Stimulated activated naive CD8-positive, alpha-beta T cell treated with anti-CD3 and anti-CD28 coated beads, Interleukin-15, amount 100 ng/mL, for 72 hours (primary cell): Measurements from ENCODE around the gene SLC29A4.
"Not testable (repeated sequence)": the region's sequence is repeated elsewhere in the genome, so short reads cannot be mapped to it uniquely, and the experiment has no call there.

Experiments
- ATAC-seq: fragments of 150-1000 bp; cut with Tn5 transposase; 2 replicates; pipeline ENCODE4 v1.10.0; 2021; ENCODE audit warnings: mild to moderate bottlenecking, moderate library complexity
- DNase-seq, 2 donors: peaks; one replicate each; pipeline ENCODE4 v3.0.0; 2021 to 2022
- H3K27ac Mint-ChIP-seq, 2 donors: one replicate each; pipeline ENCODE4 v1.8.0; 2022; ENCODE audit warnings: mild to moderate bottlenecking in 2 of 2, mixed read lengths in 2 of 2, moderate library complexity in 2 of 2
- H3K27me3 Mint-ChIP-seq: one replicate; pipeline ENCODE4 v1.8.0; 2022; ENCODE audit warnings: mixed read lengths
- H3K4me1 Mint-ChIP-seq: one replicate; pipeline ENCODE4 v1.8.0; 2022; ENCODE audit warnings: mild to moderate bottlenecking, mixed read lengths
- H3K4me3 Mint-ChIP-seq, 2 donors: one replicate each; pipeline ENCODE4 v1.8.0; 2022; ENCODE audit warnings: mild to moderate bottlenecking in 2 of 2, mixed read lengths in 2 of 2, moderate library complexity in 1 of 2
- H3K9me3 Mint-ChIP-seq, 2 donors: one replicate each; pipeline ENCODE4 v1.8.0; 2022; ENCODE audit warnings: mixed read lengths in 2 of 2

Gene SLC29A4

GRCh38 chr7:5323800-5324781, 41.3 kb downstream of the SLC29A4 start:
- peaks cover 0 to 11% of the 10 kb centered on the region in 2 donors for H3K9me3 Mint-ChIP-seq
- H3K4me3 Mint-ChIP-seq, H3K27me3 Mint-ChIP-seq, H3K4me1 Mint-ChIP-seq, DNase-seq, ATAC-seq: not testable (repeated sequence)
- peak overlapping the region in 1 of 2 donors; percentile 95 for H3K27ac Mint-ChIP-seq

GRCh38 chr7:5324961-5325360, 42.2 kb downstream of the SLC29A4 start:
- Mint-ChIP-seq H3K27ac (peak overlapping the region in 1 of 2 donors; percentile 96), H3K4me1 (no peaks in the 10 kb centered on the region), H3K4me3 (no peak overlapping the region), H3K27me3 (no peaks in the 10 kb centered on the region), H3K9me3 (peaks cover 0 to 2% of the 10 kb centered on the region in 2 donors)
- DNase-seq (no peak), ATAC-seq (no peak)

DNA sequence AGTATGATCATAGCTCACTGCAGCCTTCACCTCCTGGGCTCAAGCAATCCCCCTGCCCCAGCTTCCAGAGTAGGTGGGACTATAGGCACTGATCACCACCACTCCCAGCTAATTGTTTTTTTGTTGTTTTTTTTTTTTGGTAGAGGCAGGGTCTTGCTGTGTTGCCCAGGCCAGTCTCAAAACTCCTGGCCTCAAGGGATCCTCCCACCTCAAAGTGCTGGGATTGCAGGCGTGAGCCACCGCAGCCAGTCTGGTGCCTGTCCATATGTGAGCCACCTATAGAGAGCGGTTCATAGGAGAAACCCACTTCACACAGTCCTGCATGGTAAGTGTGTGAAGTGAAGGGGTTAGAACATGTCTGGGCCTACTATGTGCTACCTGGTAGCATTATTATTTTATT, 47.5 kb downstream of the SLC29A4 start:
- no peak overlapping the region for H3K4me3 Mint-ChIP-seq

GRCh38 chr7:5332579-5332978, 49.8 kb downstream of the SLC29A4 start:
- no peaks in the 10 kb centered on the region for H3K27me3 Mint-ChIP-seq
- ATAC-seq (peak; percentile 44), DNase-seq (no peak)
- H3K4me1 Mint-ChIP-seq = peaks cover 35% of the 10 kb centered on the region
- H3K4me3 Mint-ChIP-seq = no peak overlapping the region
- peaks cover 12 to 22% of the 10 kb centered on the region in 2 donors for H3K9me3 Mint-ChIP-seq
- H3K27ac Mint-ChIP-seq = no peak overlapping the region

More for the DNA sequence above, 47.5 kb downstream of the SLC29A4 start:
- Mint-ChIP-seq H3K27me3 (no peaks in the 10 kb centered on the region), H3K9me3 (peaks cover 0 to 6% of the 10 kb centered on the region in 2 donors), H3K27ac (no peak overlapping the region), H3K4me1 (peaks cover 35% of the 10 kb centered on the region)
- no peak for DNase-seq
- ATAC-seq = no peak

- DNase-seq (no peak), ATAC-seq (peak; percentile 16)
- Mint-ChIP-seq H3K9me3 (peaks cover 12 to 22% of the 10 kb centered on the region in 2 donors), H3K4me1 (peaks cover 35% of the 10 kb centered on the region), H3K4me3 (no peak overlapping the region), H3K27me3 (no peaks in the 10 kb centered on the region), H3K27ac (no peak overlapping the region)
Observed at GRCh38 chr7:5333121-5334045, 50.6 kb downstream of the SLC29A4 start.

DNA sequence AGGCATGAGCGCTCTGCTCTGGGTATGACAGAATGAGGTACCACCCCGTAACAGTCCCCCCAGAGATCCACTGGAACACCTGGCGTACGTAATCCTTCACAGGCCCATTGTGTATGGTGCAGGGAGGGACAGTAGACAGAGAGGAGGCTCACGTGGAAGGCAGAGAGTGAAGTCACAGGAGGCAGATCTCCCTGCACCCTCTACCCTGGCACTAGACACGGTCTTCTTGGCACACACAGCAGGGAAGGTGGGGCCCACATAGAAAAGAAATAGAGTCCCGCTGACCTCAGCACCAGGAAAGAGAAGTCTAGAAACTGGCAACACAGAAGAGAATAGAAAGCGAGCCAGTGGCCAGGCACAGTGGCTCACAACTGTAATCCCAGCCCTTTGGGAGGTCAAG, 51.9 kb downstream of the SLC29A4 start:
- H3K27ac Mint-ChIP-seq = no peak overlapping the region
- DNase-seq (no peak), ATAC-seq (no peak)
- no peaks in the 10 kb centered on the region for H3K27me3 Mint-ChIP-seq
- H3K4me1 Mint-ChIP-seq = peaks cover 35% of the 10 kb centered on the region
- H3K4me3 Mint-ChIP-seq = no peak overlapping the region
- peaks cover 12 to 22% of the 10 kb centered on the region in 2 donors for H3K9me3 Mint-ChIP-seq

DNA sequence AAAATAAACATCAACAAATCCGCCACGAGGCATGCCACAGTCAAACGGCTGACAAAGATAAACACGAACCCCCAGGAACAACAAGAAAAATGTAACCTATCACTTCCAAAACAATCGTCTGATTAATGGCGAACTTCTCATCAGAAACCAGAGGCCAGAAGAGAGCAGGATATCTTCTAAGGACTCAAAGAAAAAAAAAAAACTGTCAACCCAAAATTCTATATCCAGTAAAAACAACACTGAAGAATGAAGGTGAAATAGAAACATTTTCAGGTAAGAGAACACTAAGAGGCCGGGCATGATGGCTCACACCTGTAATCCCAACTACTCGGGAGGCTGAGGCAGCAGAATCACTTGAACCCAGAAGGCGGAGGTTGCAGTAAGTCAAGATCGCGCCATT, 54.3 kb downstream of the SLC29A4 start:
- ATAC-seq (no peak), DNase-seq (no peak)
- peaks cover 27% of the 10 kb centered on the region for H3K4me1 Mint-ChIP-seq
- H3K4me3 Mint-ChIP-seq = no peak overlapping the region
- no peak overlapping the region for H3K27ac Mint-ChIP-seq
- H3K27me3 Mint-ChIP-seq = no peaks in the 10 kb centered on the region
- H3K9me3 Mint-ChIP-seq = peaks cover 12 to 22% of the 10 kb centered on the region in 2 donors

DNA sequence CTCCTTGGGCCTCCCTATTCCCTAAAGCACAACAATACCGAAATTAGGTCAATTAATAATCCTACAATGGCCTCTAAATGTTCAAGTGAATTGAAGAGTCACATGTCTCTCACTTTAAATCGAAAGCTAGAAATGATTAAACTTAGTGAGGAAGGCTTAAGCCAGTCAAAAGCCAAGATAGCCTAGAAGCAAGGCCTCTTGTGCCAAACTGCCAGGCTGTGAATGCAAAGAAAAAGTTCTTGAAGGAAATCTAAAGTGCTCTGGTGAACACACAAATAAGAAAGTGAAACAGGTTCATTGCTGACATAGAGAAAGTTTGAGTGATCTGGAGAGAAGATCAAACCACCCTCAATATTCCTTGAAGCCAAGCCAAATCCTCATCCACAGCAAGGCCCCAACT, 57.2 kb downstream of the SLC29A4 start:
- Mint-ChIP-seq H3K9me3 (peaks cover 24 to 33% of the 10 kb centered on the region in 2 donors), H3K27ac (no peak overlapping the region), H3K4me3 (no peak overlapping the region), H3K4me1 (peaks cover 6% of the 10 kb centered on the region), H3K27me3 (no peaks in the 10 kb centered on the region)
- DNase-seq (no peak), ATAC-seq (no peak)

GRCh38 chr7:5342631-5343030, 59.9 kb downstream of the SLC29A4 start:
- Mint-ChIP-seq H3K4me1 (peaks cover 6% of the 10 kb centered on the region), H3K9me3 (peaks cover 12 to 20% of the 10 kb centered on the region in 2 donors), H3K27ac (no peak overlapping the region), H3K27me3 (no peaks in the 10 kb centered on the region), H3K4me3 (no peak overlapping the region)
- DNase-seq = no peak
- no peak for ATAC-seq

DNA sequence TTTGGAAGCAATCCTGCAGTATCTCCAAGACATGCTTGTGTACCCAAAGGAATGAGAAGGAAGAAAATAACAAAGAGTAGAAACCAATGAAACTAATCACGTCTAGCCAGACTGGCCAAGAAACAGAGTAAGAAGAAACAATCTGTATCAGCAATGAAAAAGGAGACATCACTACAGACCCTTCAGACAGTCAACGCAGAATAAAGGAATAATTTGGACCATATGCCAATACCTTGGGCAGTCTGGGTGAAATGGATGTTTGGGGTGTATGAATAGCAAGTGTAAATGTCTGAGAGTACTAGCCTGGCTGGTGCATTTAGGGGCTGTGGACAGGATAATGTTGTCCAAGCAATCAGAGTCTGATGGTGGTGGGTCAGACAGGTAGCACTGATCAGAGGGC, 61.1 kb downstream of the SLC29A4 start:
- Mint-ChIP-seq H3K27me3 (no peaks in the 10 kb centered on the region), H3K27ac (no peak overlapping the region), H3K4me1 (peaks cover 6% of the 10 kb centered on the region), H3K4me3 (no peak overlapping the region), H3K9me3 (peaks cover 12 to 20% of the 10 kb centered on the region in 2 donors)
- no peak for ATAC-seq
- no peak for DNase-seq

DNA sequence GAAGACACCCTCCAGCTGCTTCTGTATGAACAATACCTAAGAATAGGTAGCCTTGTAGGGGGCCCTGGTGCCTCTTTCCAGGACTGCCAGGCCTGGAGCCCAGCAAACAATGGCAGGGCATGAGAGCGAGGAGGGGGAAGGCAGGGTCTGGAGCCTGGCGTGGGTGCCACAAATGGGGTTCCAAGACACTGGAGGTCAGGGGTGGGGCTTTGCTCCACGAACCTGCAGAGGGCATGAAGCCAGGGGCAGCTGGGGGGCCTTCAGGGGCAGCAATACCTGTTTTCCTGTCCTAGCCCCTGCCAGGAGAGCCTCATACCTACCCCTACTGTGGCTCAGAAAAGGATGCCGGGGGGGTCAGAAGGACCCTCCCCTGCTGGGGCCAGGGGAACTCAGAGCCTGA, 61.6 kb downstream of the SLC29A4 start:
- no peak for ATAC-seq
- Mint-ChIP-seq H3K4me1 (peaks cover 6% of the 10 kb centered on the region), H3K4me3 (no peak overlapping the region), H3K27ac (no peak overlapping the region), H3K9me3 (peaks cover 12 to 20% of the 10 kb centered on the region in 2 donors), H3K27me3 (no peaks in the 10 kb centered on the region)
- no peak for DNase-seq

- peaks cover 4% of the 10 kb centered on the region for H3K4me1 Mint-ChIP-seq
- no peak overlapping the region for H3K27ac Mint-ChIP-seq
Observed at GRCh38 chr7:5345171-5345570, 62.4 kb downstream of the SLC29A4 start.

GRCh38 chr7:5345671-5346070, 62.9 kb downstream of the SLC29A4 start:
- Mint-ChIP-seq H3K27ac (no peak overlapping the region), H3K27me3 (no peaks in the 10 kb centered on the region), H3K4me3 (no peak overlapping the region), H3K9me3 (peaks cover 12 to 20% of the 10 kb centered on the region in 2 donors), H3K4me1 (no peaks in the 10 kb centered on the region)
- DNase-seq (no peak), ATAC-seq (peak; percentile 26)

More at GRCh38 chr7:5345171-5345570, 62.4 kb downstream of the SLC29A4 start:
- DNase-seq = no peak
- no peak overlapping the region for H3K4me3 Mint-ChIP-seq
- no peaks in the 10 kb centered on the region for H3K27me3 Mint-ChIP-seq
- ATAC-seq = no peak
- H3K9me3 Mint-ChIP-seq = peaks cover 12 to 20% of the 10 kb centered on the region in 2 donors

DNA sequence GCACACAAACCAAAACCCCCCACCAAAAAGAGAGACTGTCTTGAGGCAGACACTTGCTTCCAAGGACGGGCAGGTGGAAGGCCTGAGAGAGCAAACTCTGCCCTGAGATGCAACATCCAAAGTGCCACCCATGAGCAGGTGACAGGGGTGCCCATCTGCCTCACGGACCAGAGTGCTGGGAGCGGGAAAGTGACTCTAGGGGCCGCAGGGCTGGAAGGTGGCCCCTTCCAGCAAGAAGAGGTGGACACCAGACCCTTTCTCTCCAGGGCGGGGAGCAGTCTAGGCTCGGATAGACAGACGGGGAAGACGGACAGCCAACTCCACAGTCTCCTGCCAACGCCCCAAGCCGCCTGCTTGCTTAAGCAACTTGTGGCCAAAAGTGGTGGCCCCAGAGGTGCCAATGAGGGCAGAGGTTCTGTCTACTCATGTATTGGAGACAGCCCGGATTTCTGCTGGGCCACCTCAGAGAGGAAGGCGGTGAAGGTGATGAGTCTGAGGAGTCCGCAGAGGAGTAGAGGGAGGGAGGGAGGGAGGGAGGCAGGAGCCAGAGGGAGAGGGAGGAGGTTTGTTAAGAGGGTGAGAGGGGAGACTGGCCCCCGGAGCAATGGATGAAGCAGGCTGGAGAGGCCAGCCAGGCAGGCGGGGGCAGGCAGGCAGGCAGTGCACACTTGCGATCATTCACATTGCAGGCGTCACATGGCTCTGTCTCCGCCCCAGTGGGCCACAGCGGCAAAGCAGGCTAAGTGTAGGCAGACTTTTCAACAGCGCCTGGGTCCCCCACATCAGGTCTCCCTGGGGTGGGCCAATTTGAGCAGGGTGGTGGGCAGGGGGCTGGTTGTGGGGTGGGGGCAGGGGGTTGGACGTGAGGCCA, 65.6 kb downstream of the SLC29A4 start:
- H3K27ac Mint-ChIP-seq = peak overlapping the region in 1 of 2 donors; percentile 39

GRCh38 chr7:5349005-5349380, 66.2 kb downstream of the SLC29A4 start:
- no peaks in the 10 kb centered on the region for H3K27me3 Mint-ChIP-seq
- peaks cover 3 to 14% of the 10 kb centered on the region in 2 donors for H3K9me3 Mint-ChIP-seq
- DNase-seq (no peak), ATAC-seq (no peak)
- H3K27ac Mint-ChIP-seq = no peak overlapping the region
- no peak overlapping the region for H3K4me3 Mint-ChIP-seq
- no peaks in the 10 kb centered on the region for H3K4me1 Mint-ChIP-seq

More for the DNA sequence above, 65.6 kb downstream of the SLC29A4 start:
- H3K4me1 Mint-ChIP-seq = no peaks in the 10 kb centered on the region
- H3K9me3 Mint-ChIP-seq = peaks cover 9 to 20% of the 10 kb centered on the region in 2 donors
- H3K4me3 Mint-ChIP-seq = no peak overlapping the region
- no peak for DNase-seq
- no peaks in the 10 kb centered on the region for H3K27me3 Mint-ChIP-seq
- no peak for ATAC-seq
